Measurements from ENCODE around the gene WDFY4.

Gene WDFY4

DNA sequence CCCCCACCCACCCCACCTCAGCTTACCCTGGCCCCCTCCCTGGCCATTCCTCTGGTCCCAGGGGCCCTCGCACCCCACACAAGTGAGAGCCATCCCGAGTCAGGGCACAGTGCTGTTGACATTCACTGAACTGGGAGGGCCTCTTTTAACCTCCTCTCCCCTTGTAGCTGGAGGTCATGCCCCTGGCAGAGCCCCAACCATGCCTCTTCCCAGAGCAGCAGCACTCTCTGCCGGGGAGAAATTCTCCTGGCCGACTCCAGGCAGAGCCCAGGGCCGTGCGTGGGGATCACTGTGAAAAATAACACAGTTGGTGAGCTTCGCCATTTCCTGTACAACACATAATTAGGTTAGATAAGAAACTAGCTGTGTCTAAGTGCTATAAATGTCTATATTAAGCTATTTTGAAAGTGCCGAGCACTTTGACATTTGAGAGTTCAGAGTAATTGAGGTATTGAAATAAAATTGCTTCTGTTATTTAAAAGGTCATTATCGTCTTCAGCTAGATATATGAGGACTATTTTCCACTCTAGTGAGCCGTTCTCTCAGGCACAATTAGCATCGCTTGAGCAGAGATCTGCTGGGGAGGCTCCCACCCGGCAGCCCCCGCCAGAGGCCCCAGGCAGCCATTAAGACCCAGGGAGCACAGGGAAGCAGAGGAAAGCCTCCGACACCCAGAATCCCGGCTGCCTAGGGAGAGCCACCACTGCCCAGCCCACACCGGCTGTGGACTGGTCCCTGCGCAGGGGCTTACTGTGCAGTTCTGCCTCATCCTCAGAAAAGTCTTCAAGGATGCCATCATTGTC, 317.4 kb downstream of the WDFY4 start:
- no peak for TF ChIP-seq ZNF274 (IDR thresholded peaks at IDR 0.05; ENCODE audit: low read depth, low read length)
- no peak overlapping the region for H3K4me3 ChIP-seq (ENCODE audit: low read length)

- TF ChIP-seq ZNF274 (IDR thresholded peaks at IDR 0.05; ENCODE audit: low read depth, low read length) = no peak
- H3K4me3 ChIP-seq (ENCODE audit: low read length) = no peak overlapping the region
Observed at GRCh38 chr10:49005270-49005669, 320.6 kb downstream of the WDFY4 start.

GRCh38 chr10:49007129-49007528, 322.5 kb downstream of the WDFY4 start:
- TF ChIP-seq ZNF274 (IDR thresholded peaks at IDR 0.05; ENCODE audit: low read depth, low read length) = no peak
- no peak overlapping the region for H3K4me3 ChIP-seq (ENCODE audit: low read length)

DNA sequence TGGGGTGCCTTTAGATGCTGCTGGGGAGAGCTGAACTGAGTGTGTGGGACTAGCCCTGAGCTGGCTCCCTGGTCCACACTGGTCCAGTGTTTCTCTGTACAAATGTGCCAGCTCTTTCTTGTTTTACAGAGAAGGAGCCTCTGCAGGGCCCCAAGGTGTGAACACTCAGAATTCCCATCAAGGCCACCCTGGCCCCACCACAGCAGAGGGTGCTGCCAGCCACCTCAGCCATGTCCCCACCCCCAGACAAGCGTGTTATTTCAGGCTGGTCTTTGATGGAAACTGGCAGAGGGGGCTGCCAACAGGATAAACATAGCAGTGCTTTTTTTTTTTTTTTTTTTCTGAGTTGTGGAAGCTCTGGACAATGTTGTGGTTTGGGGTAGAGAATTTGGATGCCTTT, 323.4 kb downstream of the WDFY4 start:
- TF ChIP-seq ZNF274 (IDR thresholded peaks at IDR 0.05; ENCODE audit: low read depth, low read length) = no peak
- H3K4me3 ChIP-seq (ENCODE audit: low read length) = no peak overlapping the region

- H3K4me3 ChIP-seq (ENCODE audit: low read length) = no peak overlapping the region
- no peak for TF ChIP-seq ZNF274 (IDR thresholded peaks at IDR 0.05; ENCODE audit: low read depth, low read length)
Observed at GRCh38 chr10:49008505-49009198, 324.0 kb downstream of the WDFY4 start.

- H3K4me3 ChIP-seq (ENCODE audit: low read length) = no peak overlapping the region
- TF ChIP-seq ZNF274 (IDR thresholded peaks at IDR 0.05; ENCODE audit: low read depth, low read length) = no peak
Observed at GRCh38 chr10:49009199-49009979, 324.7 kb downstream of the WDFY4 start.

GRCh38 chr10:49010295-49010694, 325.6 kb downstream of the WDFY4 start:
- TF ChIP-seq ZNF274 (IDR thresholded peaks at IDR 0.05; ENCODE audit: low read depth, low read length) = no peak
- no peak overlapping the region for H3K4me3 ChIP-seq (ENCODE audit: low read length)

DNA sequence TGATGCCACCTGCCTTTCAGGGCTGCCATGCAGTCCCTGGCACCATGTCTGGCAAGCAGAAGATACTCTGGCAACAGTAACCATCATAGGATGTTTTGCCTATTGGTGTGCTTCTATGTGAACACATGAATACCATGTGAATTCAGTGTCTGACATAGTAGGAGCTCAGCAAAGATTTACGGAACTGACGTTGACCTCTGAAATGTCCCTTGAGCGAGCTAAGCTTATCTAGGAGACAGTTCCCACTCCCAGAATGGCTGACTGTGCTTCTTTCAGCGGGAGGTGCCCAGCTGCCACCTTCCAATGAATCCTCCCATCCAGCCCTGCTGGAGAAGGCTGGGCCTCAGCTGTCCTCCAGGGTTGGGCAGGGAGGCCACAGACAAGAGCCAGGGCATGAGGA, 326.2 kb downstream of the WDFY4 start:
- no peak for TF ChIP-seq ZNF274 (IDR thresholded peaks at IDR 0.05; ENCODE audit: low read depth, low read length)
- no peak overlapping the region for H3K4me3 ChIP-seq (ENCODE audit: low read length)

GRCh38 chr10:49011756-49012155, 327.1 kb downstream of the WDFY4 start:
- no peak overlapping the region for H3K4me3 ChIP-seq (ENCODE audit: low read length)
- no peak for TF ChIP-seq ZNF274 (IDR thresholded peaks at IDR 0.05; ENCODE audit: low read depth, low read length)

- no peak for TF ChIP-seq ZNF274 (IDR thresholded peaks at IDR 0.05; ENCODE audit: low read depth, low read length)
- H3K4me3 ChIP-seq (ENCODE audit: low read length) = no peak overlapping the region
Observed at GRCh38 chr10:49012603-49013002, 327.9 kb downstream of the WDFY4 start.

- no peak for TF ChIP-seq ZNF274 (IDR thresholded peaks at IDR 0.05; ENCODE audit: low read depth, low read length)
Observed at GRCh38 chr10:49015700-49016099, 331.0 kb downstream of the WDFY4 start.

DNA sequence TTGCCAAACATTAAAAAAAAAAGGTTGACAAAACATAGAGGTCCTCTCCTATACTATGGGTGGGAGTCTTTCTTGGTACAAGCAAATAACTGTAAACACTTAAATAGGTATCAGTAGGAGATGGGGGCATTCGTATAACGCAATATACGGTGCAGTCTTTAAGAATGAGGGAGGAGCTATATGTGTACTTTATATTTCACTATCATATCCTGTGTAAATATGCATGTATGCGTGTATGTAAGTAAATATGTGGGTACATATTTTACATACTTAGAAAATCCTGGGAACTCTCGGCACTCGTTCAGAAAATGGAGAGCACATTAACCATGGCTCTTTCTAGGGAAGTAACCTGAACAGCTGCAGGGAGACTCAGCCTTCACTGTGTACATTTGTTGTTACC, 337.0 kb downstream of the WDFY4 start:
- no peak overlapping the region for H3K4me3 ChIP-seq (ENCODE audit: low read length)
- TF ChIP-seq ZNF274 (IDR thresholded peaks at IDR 0.05; ENCODE audit: low read depth, low read length) = no peak

More at GRCh38 chr10:49015700-49016099, 331.0 kb downstream of the WDFY4 start:
- no peak overlapping the region for H3K4me3 ChIP-seq (ENCODE audit: low read length)

DNA sequence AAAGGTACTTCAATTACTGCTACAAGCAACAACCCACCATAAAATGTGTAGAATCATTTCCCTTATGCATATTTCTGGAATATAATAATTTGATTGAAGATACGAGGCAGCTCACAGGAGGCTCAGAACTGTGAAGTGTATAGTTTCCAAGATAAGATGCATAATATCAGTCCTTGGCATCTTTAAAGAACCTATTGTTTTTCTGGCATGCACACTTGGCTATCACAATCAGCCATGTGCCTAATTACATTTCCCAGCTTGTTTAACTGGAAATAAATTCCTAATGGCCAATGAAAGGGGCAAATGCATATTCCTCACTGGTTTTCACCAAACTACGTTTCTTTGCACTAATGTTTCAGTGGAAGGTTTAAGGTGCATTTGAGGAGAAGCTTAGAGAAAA, 338.4 kb downstream of the WDFY4 start:
- H3K4me3 ChIP-seq (ENCODE audit: low read length) = no peak overlapping the region
- TF ChIP-seq ZNF274 (IDR thresholded peaks at IDR 0.05; ENCODE audit: low read depth, low read length) = no peak

GRCh38 chr10:49023752-49024151, 339.1 kb downstream of the WDFY4 start:
- no peak for TF ChIP-seq ZNF274 (IDR thresholded peaks at IDR 0.05; ENCODE audit: low read depth, low read length)
- H3K4me3 ChIP-seq (ENCODE audit: low read length) = no peak overlapping the region

Data from GM08714 (cell line).